GM12873 (cell line): ENCODE data around the gene RBM18.

ENCODE experiments used
- CTCF ChIP-seq: IDR thresholded peaks from 2 replicates; pipeline ENCODE4 v1.5.1; 2012; ENCODE audit warnings: low read depth, mild to moderate bottlenecking, moderate library complexity, low read length, control low read depth; ENCODE audit not compliant: insufficient read depth; ENCODE audit errors: missing control alignments

Gene RBM18

GRCh38 chr9:122268041-122268814, 3.6 kb upstream of the RBM18 start:
- TF ChIP-seq CTCF = no peak

GRCh38 chr9:122265149-122265915, 692 bp upstream of the RBM18 start:
- TF ChIP-seq CTCF = no peak

GRCh38 chr9:122263699-122264349, 816 bp downstream of the RBM18 start:
- TF ChIP-seq CTCF = no peak

GRCh38 chr9:122262073-122262472, 2.6 kb downstream of the RBM18 start:
- no peak for TF ChIP-seq CTCF

GRCh38 chr9:122261469-122261881, 3.2 kb downstream of the RBM18 start:
- TF ChIP-seq CTCF = no peak

- TF ChIP-seq CTCF = no peak
These were observed 5.7 kb downstream of the RBM18 start for GRCh38 chr9:122258886-122259415.

- no peak for TF ChIP-seq CTCF
These were observed 8.4 kb downstream of the RBM18 start for GRCh38 chr9:122256206-122256605.
